NAMALWA (cell line): ENCODE measurements around the gene TMEM80.

Experiments
- DNase-seq: peaks from one replicate; pipeline ENCODE4 v3.0.0-alpha.2; 2015; ENCODE audit warnings: low spot score

TMEM80 gene

GRCh38 chr11:746289-747157 lies 50.9 kb downstream of the TMEM80 start:
- DNase-seq = peak; percentile 80

- DNase-seq = peak; percentile 92
These were observed 51.8 kb downstream of the TMEM80 start, which contains the start of gene TALDO1 for GRCh38 chr11:747158-748006. Gene TALDO1 (plus strand): TSS chr11:747464. CDS start chr11:747482, 18 bp downstream.

- no peak for DNase-seq
These were observed 52.4 kb downstream of the TMEM80 start for GRCh38 chr11:748007-748359.

GRCh38 chr11:749731-750130 lies 54.1 kb downstream of the TMEM80 start:
- DNase-seq = no peak
